Urinary bladder (tissue), 4 donors: ENCODE measurements around the gene GNAL. TPM values are rescaled to one million over a fixed set of nuclear protein-coding genes. Genes with fewer than 3 reads are reported as not detected.

Experiments used
- DNase-seq: peaks from one replicate; pipeline ENCODE4 v3.0.0-alpha.2; 2015; ENCODE audit errors: extremely low spot score
- H3K27ac ChIP-seq: one replicate; pipeline ENCODE4 v1.5.1; 2013; ENCODE audit warnings: low read depth, mild to moderate bottlenecking, moderate library complexity
- H3K36me3 ChIP-seq: one replicate; pipeline ENCODE4 v1.6.1; 2013; ENCODE audit warnings: mild to moderate bottlenecking, moderate library complexity; ENCODE audit not compliant: insufficient read depth
- H3K4me1 ChIP-seq: one replicate; pipeline ENCODE4 v1.6.1; 2013; ENCODE audit warnings: mild to moderate bottlenecking, moderate library complexity; ENCODE audit not compliant: insufficient read depth
- H3K4me3 ChIP-seq: one replicate; pipeline ENCODE4 v1.5.1; 2013; ENCODE audit warnings: low read depth, low read length
- WGBS: extraction: QIAGEN DNeasy Blood & Tissue Kit; methylation state at CpG from one replicate; pipeline ENCODE4 v1.1.7; 2013; 5-methylcytosine and 5-hydroxymethylcytosine counted together
- polyA plus RNA-seq: library from polyadenylated mRNA; stranded (reverse); fragments of 200-250 nt; gene quantifications from one replicate; pipeline ENCODE4 v1.2.3, GENCODE V29; 2013
- total RNA-seq: library from RNA; depleted of rRNA; stranded (reverse); fragments of >200 nt; gene quantifications from one replicate; pipeline ENCODE4 v1.2.3, GENCODE V29; 2014
- donor health status: healthy with polysubstance abuse.
- donor health status: healthy.

The GNAL gene
- total and polyA plus RNA-seq, 2 donors, result 6.1 to 19.7 TPM

GRCh38 chr18:11866329-11866728 lies 177.3 kb downstream of the GNAL start:
- Histone ChIP-seq H3K36me3 (no peaks in the 10 kb centered on the region), H3K27ac (no peak overlapping the region), H3K4me3 (no peak overlapping the region), H3K4me1 (no peaks in the 10 kb centered on the region)
- no peak for DNase-seq
- WGBS, result 86% methylated on average over 10 of the region's 10 CpGs

GRCh38 chr18:11866764-11867163 lies 177.7 kb downstream of the GNAL start:
- WGBS, result 82% methylated on average over 5 of the region's 5 CpGs
- no peaks in the 10 kb centered on the region for H3K4me1 ChIP-seq
- no peak overlapping the region for H3K27ac ChIP-seq
- H3K36me3 ChIP-seq, result no peaks in the 10 kb centered on the region
- no peak overlapping the region for H3K4me3 ChIP-seq
- DNase-seq, result no peak

GRCh38 chr18:11868230-11868629 lies 179.2 kb downstream of the GNAL start:
- Histone ChIP-seq H3K36me3 (no peaks in the 10 kb centered on the region), H3K4me1 (no peaks in the 10 kb centered on the region), H3K4me3 (no peak overlapping the region), H3K27ac (no peak overlapping the region)
- WGBS, result 96% methylated on average over 8 of the region's 8 CpGs
- DNase-seq, result no peak

- H3K4me1 ChIP-seq, result no peaks in the 10 kb centered on the region
- no peak for DNase-seq
- no peaks in the 10 kb centered on the region for H3K36me3 ChIP-seq
- 68% methylated on average over 5 of the region's 5 CpGs for WGBS
- H3K4me3 ChIP-seq, result no peak overlapping the region
- H3K27ac ChIP-seq, result no peak overlapping the region
Measured at GRCh38 chr18:11871501-11871900, 182.4 kb downstream of the GNAL start.

- H3K27ac ChIP-seq, result no peak overlapping the region
- WGBS, result 78% methylated on average over 13 of the region's 13 CpGs
Measured at GRCh38 chr18:11872479-11873136, 183.5 kb downstream of the GNAL start.

GRCh38 chr18:11873670-11874340 lies 184.7 kb downstream of the GNAL start:
- Histone ChIP-seq H3K27ac (no peak overlapping the region), H3K4me3 (no peak overlapping the region), H3K36me3 (no peaks in the 10 kb centered on the region), H3K4me1 (no peaks in the 10 kb centered on the region)
- WGBS, result 89% methylated on average over 15 of the region's 15 CpGs
- no peak for DNase-seq

More at GRCh38 chr18:11872479-11873136, 183.5 kb downstream of the GNAL start:
- DNase-seq, result no peak
- H3K36me3 ChIP-seq, result no peaks in the 10 kb centered on the region
- no peak overlapping the region for H3K4me3 ChIP-seq
- H3K4me1 ChIP-seq, result no peaks in the 10 kb centered on the region

- WGBS, result 90% methylated on average over 8 of the region's 8 CpGs
- Histone ChIP-seq H3K36me3 (no peaks in the 10 kb centered on the region), H3K27ac (no peak overlapping the region), H3K4me1 (no peaks in the 10 kb centered on the region), H3K4me3 (no peak overlapping the region)
- no peak for DNase-seq
Measured at GRCh38 chr18:11874676-11875075, 185.6 kb downstream of the GNAL start.

- no peak for DNase-seq
- peaks cover 1% of the 10 kb centered on the region for H3K36me3 ChIP-seq
- WGBS, result 93% methylated on average over 10 of the region's 10 CpGs
- no peak overlapping the region for H3K27ac ChIP-seq
- H3K4me1 ChIP-seq, result no peaks in the 10 kb centered on the region
- no peak overlapping the region for H3K4me3 ChIP-seq
Measured at GRCh38 chr18:11877497-11878135, 188.6 kb downstream of the GNAL start.

GRCh38 chr18:11880586-11881304 lies 191.7 kb downstream of the GNAL start:
- Histone ChIP-seq H3K27ac (no peak overlapping the region), H3K4me1 (no peaks in the 10 kb centered on the region), H3K36me3 (peaks cover 5% of the 10 kb centered on the region), H3K4me3 (no peak overlapping the region)
- WGBS, result 92% methylated on average over 30 of the region's 30 CpGs
- DNase-seq, result no peak

GRCh38 chr18:11882636-11883035 lies 193.6 kb downstream of the GNAL start:
- Histone ChIP-seq H3K27ac (no peak overlapping the region), H3K36me3 (peaks cover 6% of the 10 kb centered on the region), H3K4me1 (no peaks in the 10 kb centered on the region), H3K4me3 (no peak overlapping the region)
- DNase-seq, result no peak
- WGBS, result 70% methylated on average over 4 of the region's 4 CpGs

GRCh38 chr18:11883153-11883552 lies 194.1 kb downstream of the GNAL start:
- H3K36me3 ChIP-seq, result peaks cover 6% of the 10 kb centered on the region
- WGBS, result 52% methylated on average over 1 of the region's 1 CpG
- no peak for DNase-seq

GRCh38 chr18:11884396-11885030 lies 195.4 kb downstream of the GNAL start:
- no peak overlapping the region for H3K27ac ChIP-seq
- no peak overlapping the region for H3K4me3 ChIP-seq
- 89% methylated on average over 12 of the region's 12 CpGs for WGBS
- H3K4me1 ChIP-seq, result no peaks in the 10 kb centered on the region
- peaks cover 6% of the 10 kb centered on the region for H3K36me3 ChIP-seq
- DNase-seq, result no peak

More at GRCh38 chr18:11883153-11883552, 194.1 kb downstream of the GNAL start:
- no peak overlapping the region for H3K27ac ChIP-seq
- no peaks in the 10 kb centered on the region for H3K4me1 ChIP-seq
- no peak overlapping the region for H3K4me3 ChIP-seq

GRCh38 chr18:11885278-11885947 lies 196.3 kb downstream of the GNAL start:
- Histone ChIP-seq H3K27ac (no peak overlapping the region), H3K36me3 (peaks cover 6% of the 10 kb centered on the region), H3K4me1 (no peaks in the 10 kb centered on the region), H3K4me3 (no peak overlapping the region)
- WGBS, result 85% methylated on average over 22 of the region's 22 CpGs
- no peak for DNase-seq
